ENCODE data around the gene KNOP1. TPM values are rescaled to one million over a fixed set of nuclear protein-coding genes. Genes with fewer than 3 reads are reported as not detected.
A peak's percentile ranks its signal among the peaks of the same experiment; 100 is the strongest.

KNOP1 gene
- total and polyA plus RNA-seq, 3 donors from 2014 or later, result 22.4 to 26.8 (median 25.3) TPM

- peak overlapping the region; percentile 66 to 67 for H3K27ac ChIP-seq
- no peaks in the 10 kb centered on the region for H3K36me3 ChIP-seq (ENCODE audit: low read depth, missing control alignments)
- H3K27me3 ChIP-seq, result no peaks in the 10 kb centered on the region
- intact Hi-C loops (cut with DNase I; ENCODE audit: low total_unique reads), result loop anchor here (10.0 kb wide), 1 partner anchor 55 kb away; no protein-coding TSS in a partner anchor
- 94 to 100% methylated on average over 2 to 8 of the region's 8 CpGs for WGBS, 2 donors
- no peak for DNase-seq
- H3K4me3 ChIP-seq, result no peak overlapping the region
- H3K4me1 ChIP-seq, result peaks cover 58% of the 10 kb centered on the region
- no peaks in the 10 kb centered on the region for H3K9me3 ChIP-seq
- TF ChIP-seq POLR2A (IDR thresholded peaks at IDR 0.05) (no peak), CTCF (IDR thresholded peaks at IDR 0.05) (no peak)
Observed at GRCh38 chr16:19699472-19699871, 18.6 kb downstream of the KNOP1 start.

- Histone ChIP-seq H3K4me3 (no peak overlapping the region), H3K27me3 (no peaks in the 10 kb centered on the region), H3K9me3 (no peaks in the 10 kb centered on the region), H3K36me3 (ENCODE audit: low read depth, missing control alignments) (no peaks in the 10 kb centered on the region), H3K4me1 (peaks cover 51% of the 10 kb centered on the region), H3K27ac (peak overlapping the region; percentile 66 to 74)
- no peak for DNase-seq
- TF ChIP-seq CTCF (IDR thresholded peaks at IDR 0.05) (no peak), POLR2A (IDR thresholded peaks at IDR 0.05) (no peak)
- WGBS, 2 donors, result 89 to 93% methylated on average over 17 to 19 of the region's 19 CpGs
- intact Hi-C loops (cut with DNase I; ENCODE audit: low total_unique reads), result loop anchor here (10.0 kb wide), 1 partner anchor 54 kb away; no protein-coding TSS in a partner anchor
Observed at GRCh38 chr16:19698480-19699465, 19.3 kb downstream of the KNOP1 start.

GRCh38 chr16:19697756-19698318 lies 20.2 kb downstream of the KNOP1 start:
- no peaks in the 10 kb centered on the region for H3K36me3 ChIP-seq (ENCODE audit: low read depth, missing control alignments)
- no peaks in the 10 kb centered on the region for H3K27me3 ChIP-seq
- WGBS, 2 donors, result 69 to 70% methylated on average over 8 of the region's 8 CpGs
- peak overlapping the region; percentile 66 to 74 for H3K27ac ChIP-seq
- H3K9me3 ChIP-seq, result no peaks in the 10 kb centered on the region
- no peak for TF ChIP-seq POLR2A (IDR thresholded peaks at IDR 0.05)
- TF ChIP-seq CTCF (IDR thresholded peaks at IDR 0.05), result no peak
- no peak for DNase-seq
- no peak overlapping the region for H3K4me3 ChIP-seq
- intact Hi-C loops (cut with DNase I; ENCODE audit: low total_unique reads), result loop anchor here (10.0 kb wide), 1 partner anchor 53 kb away; no protein-coding TSS in a partner anchor
- peaks cover 44% of the 10 kb centered on the region for H3K4me1 ChIP-seq

- Histone ChIP-seq H3K9me3 (no peaks in the 10 kb centered on the region), H3K27ac (peak overlapping the region; percentile 66 to 74), H3K4me1 (peaks cover 43% of the 10 kb centered on the region), H3K4me3 (no peak overlapping the region), H3K36me3 (ENCODE audit: low read depth, missing control alignments) (no peaks in the 10 kb centered on the region), H3K27me3 (no peaks in the 10 kb centered on the region)
- DNase-seq, result no peak
- intact Hi-C loops (cut with DNase I; ENCODE audit: low total_unique reads), result loop anchor here (10.0 kb wide), 1 partner anchor 52 kb away; no protein-coding TSS in a partner anchor
- 93 to 96% methylated on average over 12 to 15 of the region's 15 CpGs for WGBS, 2 donors
- no peak for TF ChIP-seq CTCF (IDR thresholded peaks at IDR 0.05)
- TF ChIP-seq POLR2A (IDR thresholded peaks at IDR 0.05), result no peak
Observed at GRCh38 chr16:19696961-19697360, 21.1 kb downstream of the KNOP1 start.
